Left ventricle myocardium superior (tissue), 1 donor: ENCODE measurements around the gene VAMP3. TPM values are rescaled to one million over a fixed set of nuclear protein-coding genes. Genes with fewer than 3 reads are reported as not detected.
A peak's percentile ranks its signal among the peaks of the same experiment; 100 is the strongest.

Experiments used
- ATAC-seq: fragments of 200-7000 bp; cut with Tn5 transposase; one replicate; pipeline ENCODE4 v1.9.1; 2020; ENCODE audit warnings: mild to moderate bottlenecking, moderate library complexity
- DNase-seq: peaks from one replicate; pipeline ENCODE4 v3.0.0-alpha.2; 2020
- intact Hi-C: fragments of 100-400 bp; cut with micrococcal nuclease; formaldehyde crosslinking; loops from one replicate; pipeline ENCODE4 v1.11.0; 2022
- long read RNA-seq: library from polyadenylated mRNA; unstranded; transcript quantifications from one replicate; pipeline ENCODE4 v2.0.0, GENCODE V29; 2021
- total RNA-seq: library from RNA; stranded (reverse); fragmentation: NEBNext Ultra II Directional; extraction: Animal tissue kit (Norgen Biotek cat#: 25700); gene quantifications from one replicate; pipeline ENCODE4 v1.2.1, GENCODE V29; 2021
- donor health status: DM: no; HTN: yes; CAD: no; lungs with severe emphysema.

Gene VAMP3, protein sequence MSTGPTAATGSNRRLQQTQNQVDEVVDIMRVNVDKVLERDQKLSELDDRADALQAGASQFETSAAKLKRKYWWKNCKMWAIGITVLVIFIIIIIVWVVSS
- 64.7 TPM for total RNA-seq
- long read RNA-seq, transcript VAMP3-202 (5 exons, 954 nt), result minor isoform, 9 of 118 reads
- long read RNA-seq, transcript VAMP3-201 (5 exons, 2,205 nt), result major isoform, 73 of 118 reads
- long read RNA-seq, partial matches to known transcripts, result 7 of 118 reads
- long read RNA-seq, other reads (novel, unspliced or antisense), result 29 of 118 reads

DNA sequence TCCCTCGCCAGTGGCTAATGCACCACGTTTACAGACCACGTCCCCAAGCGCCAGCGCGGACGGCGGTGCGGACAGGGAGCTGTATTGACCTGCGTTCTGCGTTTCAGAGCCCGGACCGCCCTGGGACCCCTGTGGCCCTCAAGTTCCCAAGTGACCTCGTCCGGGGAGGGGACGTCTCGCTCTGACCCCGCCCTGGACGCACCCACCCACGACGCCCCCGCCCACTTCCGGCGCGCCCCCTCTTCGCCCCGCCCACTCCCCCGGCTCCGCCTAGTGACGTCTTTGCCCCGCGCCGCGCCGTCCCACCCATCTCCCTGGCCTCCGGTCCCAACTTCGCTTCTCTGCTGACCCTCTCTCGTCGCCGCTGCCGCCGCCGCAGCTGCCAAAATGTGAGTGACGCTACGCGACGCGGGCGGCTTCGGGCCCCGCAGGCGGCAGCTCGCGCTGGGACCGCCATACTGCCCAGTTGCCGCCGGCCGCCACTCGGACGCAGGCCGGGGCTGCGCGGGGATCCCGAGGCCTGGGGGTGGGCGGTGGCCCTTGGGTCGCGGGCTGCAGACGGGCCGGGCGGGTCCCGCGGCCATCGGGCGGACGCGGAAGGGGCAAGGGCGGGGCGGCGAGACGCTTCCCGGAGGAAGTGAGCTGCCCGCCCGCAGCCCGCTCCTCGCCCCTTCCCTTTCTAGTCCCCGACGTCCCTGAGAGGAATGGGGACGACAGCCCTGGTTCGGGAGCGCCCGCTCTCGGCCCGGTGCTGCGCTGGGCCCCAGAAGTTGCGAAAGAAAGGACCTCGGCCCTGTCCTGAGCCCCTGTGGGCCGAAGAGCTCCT is at the start of gene VAMP3:
VAMP3 (plus strand) TSS at position 300 of the 826 bp plus-strand sequence; CDS start at position 388, 88 bp downstream.
- intact Hi-C loops, result no loop called here

DNA sequence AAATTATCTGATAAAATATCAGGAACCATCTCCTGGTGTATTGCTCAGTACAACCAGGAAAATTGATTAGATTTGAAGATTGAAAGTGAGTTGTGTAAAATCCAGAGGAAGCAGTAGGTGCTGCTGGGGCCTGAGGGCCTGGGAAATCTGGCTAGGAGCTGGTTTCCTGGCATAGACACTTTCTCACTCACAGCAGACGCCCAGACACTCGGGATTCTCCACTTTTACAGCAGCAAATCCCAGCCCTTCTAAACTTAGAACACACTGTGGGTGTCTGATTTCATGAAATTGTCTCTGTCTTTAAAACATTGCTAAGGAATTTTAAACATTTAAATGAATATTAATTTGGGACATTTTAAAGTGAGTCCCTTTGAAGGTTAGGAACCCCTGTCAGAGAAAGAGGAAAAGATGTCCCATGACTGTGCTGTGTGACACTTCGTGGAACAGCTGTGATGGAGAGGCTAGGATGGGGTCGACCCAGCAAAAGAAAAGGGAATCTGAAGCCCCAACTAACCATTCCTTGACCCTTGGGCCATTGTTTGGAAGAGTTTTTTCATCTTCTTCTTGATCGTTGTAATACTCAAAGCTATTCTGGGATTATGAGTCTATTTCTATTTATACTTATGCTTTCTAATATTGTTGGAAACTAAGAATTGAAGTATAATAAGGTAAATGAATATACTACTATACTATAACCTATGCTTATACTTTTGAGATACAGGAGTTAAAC is 49.0 kb upstream of the VAMP3 start:
- ATAC-seq, result peak; percentile 34
- intact Hi-C loops, result no loop called here
- DNase-seq, result no peak

More for the DNA sequence above, at the start of gene VAMP3:
- ATAC-seq (peak; percentile 99), DNase-seq (peak; percentile 93)

DNA sequence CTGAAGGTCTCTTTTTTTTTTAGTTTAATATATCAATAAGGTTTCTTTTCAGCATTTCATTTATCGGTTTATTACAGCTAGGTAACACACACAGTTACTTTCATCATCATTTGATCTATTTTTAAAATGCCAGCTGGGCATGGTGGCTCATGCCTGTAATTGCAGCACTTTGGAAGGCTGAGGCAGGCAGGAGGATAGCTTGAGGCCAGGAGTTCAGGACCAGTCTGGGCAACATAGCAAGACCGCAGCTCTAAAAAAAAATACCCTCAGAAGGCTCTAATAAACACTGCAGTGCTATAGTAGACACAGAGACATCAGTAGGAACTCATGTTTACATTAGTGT is 48.5 kb upstream of the VAMP3 start:
- ATAC-seq (peak; percentile 50), DNase-seq (no peak)
- intact Hi-C loops, result no loop called here

DNA sequence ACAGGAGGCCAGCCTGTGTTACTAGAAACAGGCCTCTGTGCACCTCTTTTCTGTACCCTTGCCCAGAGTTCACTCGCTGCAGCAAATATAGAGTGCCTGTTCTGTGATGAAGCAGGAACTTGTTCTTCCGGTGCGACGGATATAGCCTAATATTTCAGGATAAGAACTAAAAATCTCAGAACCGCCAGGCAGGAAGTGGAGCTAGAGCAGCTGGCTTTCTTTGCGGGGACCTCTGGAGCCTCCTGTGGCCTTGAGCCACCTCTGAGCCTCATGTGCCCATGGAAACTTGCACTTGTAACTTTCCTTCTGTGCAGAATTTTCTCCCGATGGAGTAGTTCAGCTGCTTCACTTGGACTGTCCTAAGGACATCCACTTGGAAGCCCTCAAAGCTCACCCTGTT is 44.5 kb upstream of the VAMP3 start:
- DNase-seq (no peak), ATAC-seq (peak; percentile 51)
- intact Hi-C loops, result no loop called here

DNA sequence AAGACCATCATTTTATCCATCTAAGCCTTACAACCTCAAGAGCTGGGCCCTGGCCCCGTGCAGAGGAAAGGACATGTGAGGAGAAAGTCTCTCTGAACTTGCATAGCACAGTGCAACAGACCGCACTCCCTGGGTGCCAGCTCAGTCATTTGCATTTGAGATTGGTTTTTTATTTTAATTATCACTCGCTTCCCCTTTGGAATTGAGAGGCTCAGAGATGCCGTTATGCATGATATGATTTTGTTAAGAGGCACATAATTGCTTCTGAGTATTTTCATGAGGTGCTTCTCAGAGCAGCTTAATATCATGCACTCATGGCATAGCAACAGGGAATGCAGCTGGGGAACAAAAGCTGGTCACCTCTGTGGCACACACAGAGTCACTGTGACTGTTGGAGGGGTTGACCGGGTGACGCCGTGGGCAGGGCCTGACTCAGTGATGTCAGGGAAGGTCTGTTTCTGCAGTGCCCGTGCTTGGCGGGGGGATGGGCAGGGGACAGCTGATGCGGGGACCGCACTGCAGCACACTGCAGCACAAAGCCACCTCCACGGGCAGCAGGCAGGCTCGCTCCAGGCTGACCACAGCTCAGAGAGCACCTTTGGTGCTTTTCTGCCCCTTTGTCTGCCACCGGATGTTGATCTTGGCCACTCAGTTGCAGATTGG is 43.2 kb upstream of the VAMP3 start:
- DNase-seq (no peak), ATAC-seq (no peak)
- intact Hi-C loops, result no loop called here

DNA sequence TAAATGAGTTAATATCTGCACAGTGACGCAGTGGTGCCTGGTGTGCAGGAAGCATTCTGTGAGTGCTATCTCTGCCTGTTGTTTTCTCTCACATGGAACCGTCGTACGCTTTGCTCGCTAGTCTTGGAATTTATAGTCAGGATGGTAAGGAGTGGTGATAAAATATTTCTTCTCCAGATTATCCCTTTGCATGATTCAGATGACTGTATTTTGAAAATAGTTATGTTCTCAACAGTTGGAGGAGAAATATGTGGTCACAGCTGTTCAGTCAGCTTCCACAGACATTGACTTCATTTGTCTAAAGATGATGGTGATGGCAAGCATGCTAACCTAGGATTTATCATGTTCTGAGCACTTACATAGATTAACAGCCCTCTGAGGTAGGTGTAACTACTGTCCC is 41.3 kb upstream of the VAMP3 start:
- intact Hi-C loops, result no loop called here
- ATAC-seq, result no peak
- DNase-seq, result no peak

DNA sequence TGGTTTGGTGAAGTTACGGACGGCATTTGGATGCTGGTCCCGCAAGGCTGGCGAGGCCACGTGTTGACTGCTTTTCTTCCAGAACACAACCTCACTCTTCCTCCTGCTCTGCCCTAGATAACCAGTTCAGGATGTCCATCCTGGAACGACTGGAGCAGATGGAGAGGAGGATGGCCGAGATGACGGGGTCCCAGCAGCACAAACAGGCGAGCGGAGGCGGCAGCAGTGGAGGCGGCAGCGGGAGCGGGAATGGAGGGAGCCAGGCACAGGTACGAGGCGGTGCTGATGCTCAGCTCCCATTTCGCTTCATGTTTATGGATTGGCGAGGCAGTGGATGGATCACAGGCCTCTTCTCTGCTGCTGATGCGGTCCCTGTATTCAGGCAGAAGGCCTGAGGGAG is 38.8 kb upstream of the VAMP3 start:
- ATAC-seq (no peak), DNase-seq (no peak)
- intact Hi-C loops, result no loop called here

DNA sequence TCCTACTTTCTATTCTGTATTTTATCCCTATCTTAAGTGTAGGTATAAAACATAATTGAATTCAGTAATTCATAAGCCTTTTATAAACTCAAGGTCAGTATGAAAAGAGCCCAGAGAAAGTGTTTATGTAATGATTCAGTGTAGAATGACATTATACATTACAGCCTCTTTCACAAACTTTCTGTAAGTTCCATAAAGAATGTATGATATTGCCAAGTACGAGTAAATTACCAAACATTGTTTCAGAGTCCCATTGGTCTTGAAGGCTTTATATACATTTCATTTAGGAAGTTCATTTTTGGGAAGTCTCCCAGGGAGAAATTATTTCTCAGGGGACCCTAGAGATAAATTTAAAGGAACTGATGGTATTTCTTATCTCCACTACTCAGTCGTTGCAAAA is 37.8 kb upstream of the VAMP3 start:
- intact Hi-C loops, result no loop called here
- DNase-seq (no peak), ATAC-seq (no peak)

DNA sequence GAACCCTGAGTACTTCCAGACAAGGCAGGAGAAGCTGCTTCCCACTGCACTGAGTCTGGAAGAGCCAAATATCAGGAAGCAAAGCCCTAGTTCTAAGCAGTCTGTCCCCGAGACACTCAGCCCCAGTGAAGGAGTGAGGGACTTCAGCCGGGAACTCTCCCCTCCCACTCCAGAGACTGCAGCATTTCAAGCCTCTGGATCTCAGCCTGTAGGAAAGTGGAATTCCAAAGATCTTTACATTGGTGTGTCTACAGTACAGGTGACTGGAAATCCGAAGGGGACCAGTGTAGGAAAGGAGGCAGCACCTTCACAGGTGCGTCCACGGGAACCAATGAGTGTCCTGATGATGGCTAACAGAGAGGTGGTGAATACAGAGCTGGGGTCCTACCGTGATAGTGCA is 33.1 kb upstream of the VAMP3 start:
- intact Hi-C loops, result no loop called here
- ATAC-seq, result no peak
- no peak for DNase-seq

DNA sequence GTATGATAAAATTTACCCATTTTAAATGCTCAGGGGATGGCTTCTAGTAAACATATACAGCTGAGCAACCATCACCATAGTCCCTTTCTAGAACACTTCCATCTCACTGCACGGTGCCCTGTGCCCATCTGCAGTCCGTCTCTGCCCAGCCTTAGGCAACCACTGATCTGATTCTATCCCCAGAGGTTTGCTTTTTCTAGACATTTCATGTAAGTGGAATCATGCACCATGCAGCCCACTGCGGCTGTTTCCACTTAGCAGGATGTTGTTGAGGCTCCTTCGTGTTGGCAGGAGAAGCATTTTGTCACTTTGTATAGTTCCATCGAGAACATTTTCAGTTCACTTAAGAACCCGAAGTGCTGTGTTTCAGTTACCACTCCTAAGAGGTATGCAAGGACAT is 27.8 kb upstream of the VAMP3 start:
- ATAC-seq (no peak), DNase-seq (no peak)
- intact Hi-C loops, result no loop called here

DNA sequence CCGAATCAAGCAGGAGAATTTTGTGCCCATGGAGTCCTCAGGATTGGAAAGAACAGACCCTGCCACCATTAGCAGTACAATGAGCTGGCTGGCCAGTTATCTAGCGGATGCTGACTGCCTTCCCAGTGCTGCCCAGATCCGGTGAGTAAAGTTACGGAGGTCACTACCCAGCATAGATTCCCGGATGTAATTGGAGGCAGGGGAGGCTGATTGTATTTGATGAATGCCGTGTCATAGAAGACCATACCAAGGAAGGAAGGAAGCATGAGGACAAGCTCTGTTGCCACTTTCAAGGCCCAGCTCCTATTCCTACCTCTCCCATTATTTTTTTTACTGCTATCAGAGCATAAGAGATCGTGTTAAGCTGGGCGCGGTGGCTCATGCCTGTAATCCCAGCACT is 26.2 kb upstream of the VAMP3 start:
- intact Hi-C loops, result no loop called here
- ATAC-seq (no peak), DNase-seq (no peak)

DNA sequence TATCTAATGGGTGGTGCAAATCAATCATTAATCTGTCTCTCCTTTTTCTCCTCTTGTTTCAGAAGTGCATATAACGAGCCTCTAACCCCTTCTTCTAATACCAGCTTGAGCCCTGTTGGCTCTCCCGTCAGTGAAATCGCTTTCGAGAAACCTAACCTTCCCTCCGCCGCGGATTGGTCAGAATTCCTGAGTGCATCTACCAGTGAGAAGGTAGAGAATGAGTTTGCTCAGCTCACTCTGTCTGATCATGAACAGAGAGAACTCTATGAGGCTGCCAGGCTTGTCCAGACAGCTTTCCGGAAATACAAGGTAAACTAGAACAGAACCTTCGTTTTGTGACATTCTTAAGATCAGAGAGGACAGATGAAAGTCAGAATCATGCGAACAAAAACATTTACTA is 25.3 kb upstream of the VAMP3 start:
- no peak for DNase-seq

DNA sequence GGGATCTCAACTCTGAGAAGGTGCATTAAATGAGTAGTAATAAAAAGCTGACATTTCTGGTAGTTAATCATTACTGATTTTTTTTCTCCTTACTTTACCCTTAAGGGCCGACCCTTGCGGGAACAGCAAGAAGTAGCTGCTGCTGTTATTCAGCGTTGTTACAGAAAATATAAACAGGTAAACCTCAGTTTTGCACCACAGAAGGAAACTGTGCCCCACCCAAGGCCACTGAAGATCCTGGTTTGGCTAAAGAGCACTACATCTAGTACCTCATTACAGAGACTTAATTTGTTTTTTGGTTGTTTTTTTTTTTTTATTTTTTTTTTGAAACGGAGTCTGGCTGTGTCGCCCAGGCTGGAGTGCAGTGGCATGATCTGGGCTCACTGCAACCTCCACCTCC is 23.5 kb upstream of the VAMP3 start:
- intact Hi-C loops, result no loop called here
- DNase-seq (no peak), ATAC-seq (no peak)

More for the DNA sequence above, 25.3 kb upstream of the VAMP3 start:
- ATAC-seq, result no peak
- intact Hi-C loops, result no loop called here

DNA sequence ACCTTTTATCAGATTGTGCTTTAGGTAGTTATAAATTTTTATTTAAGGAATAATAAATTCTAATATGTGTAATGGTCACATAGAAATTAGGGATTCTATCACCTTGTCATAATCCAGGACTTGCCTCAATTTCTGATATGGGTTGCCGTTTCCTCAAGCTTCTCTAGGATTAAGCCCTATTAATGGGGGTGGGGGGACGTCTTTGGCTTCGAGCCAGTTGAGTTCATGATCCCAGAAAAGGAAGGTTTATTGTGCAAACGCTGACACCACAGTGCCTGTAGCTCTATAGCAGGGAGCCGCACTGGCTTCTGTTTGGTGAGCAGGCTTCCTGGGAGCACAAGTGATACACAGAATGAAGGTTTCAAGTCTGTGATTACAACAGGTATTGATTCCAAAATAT is 22.0 kb upstream of the VAMP3 start:
- no peak for ATAC-seq
- intact Hi-C loops, result no loop called here

DNA sequence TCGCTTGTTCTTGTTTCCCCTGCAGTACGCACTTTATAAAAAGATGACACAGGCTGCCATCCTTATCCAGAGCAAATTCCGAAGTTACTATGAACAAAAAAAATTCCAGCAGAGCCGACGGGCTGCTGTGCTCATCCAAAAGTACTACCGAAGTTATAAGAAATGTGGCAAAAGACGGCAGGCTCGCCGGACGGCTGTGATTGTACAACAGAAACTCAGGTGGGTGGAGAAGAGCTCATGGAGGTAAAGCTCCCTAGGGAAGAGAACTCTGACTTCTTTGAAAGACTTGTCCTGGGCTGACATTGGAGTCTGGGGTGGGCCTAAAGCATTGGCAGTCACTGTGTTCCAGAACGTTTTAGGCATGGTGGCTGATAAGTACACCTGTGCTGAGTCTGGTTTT is 19.9 kb upstream of the VAMP3 start:
- ATAC-seq (no peak), DNase-seq (no peak)
- intact Hi-C loops, result no loop called here

More for the DNA sequence above, 22.0 kb upstream of the VAMP3 start:
- DNase-seq, result no peak

DNA sequence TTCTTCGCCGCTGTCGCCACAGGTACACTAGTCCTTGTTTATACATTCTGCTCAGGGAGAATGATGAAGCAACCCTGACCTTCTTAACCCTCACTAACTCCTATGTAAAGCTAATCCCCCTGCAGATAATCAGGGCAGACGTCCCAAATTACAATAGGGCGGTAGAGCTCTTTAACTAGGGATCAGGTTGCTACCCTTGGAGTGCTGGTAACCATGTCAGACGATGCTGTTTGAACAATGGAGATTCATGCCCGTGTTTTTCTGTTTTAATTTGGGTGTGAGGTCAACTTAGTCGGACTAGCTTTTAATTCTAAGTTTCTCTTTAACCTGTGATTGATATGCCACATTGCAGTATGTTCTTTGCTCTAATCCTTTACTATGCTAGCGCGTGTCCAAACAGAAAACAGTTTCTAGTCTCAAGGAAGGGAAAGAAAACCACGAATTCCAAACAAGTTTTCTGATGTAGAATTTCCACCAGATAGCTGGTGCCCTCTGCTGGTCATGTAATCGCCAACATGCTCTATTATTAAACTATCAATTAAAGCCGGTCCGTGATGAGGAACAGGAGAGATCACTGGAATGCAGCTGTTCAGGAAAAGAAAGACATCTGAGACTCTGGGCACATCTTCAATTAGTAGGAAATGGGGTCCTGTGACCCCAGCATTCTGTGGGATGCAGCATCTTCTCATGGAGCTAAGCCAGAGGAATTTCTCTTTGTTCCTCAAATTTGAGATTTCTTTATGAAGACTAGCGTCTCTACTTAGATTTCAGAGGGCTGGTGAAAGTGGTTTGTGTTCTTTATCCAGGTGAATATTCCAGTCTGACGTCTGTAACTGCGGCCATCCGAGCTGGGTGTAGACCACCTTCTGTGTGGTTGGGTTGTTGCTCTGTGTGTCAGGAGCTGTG is 18.3 kb upstream of the VAMP3 start:
- DNase-seq (peak; percentile 53), ATAC-seq (peak; percentile 68)
- intact Hi-C loops, result loop anchor here (2.0 kb wide), 1 partner anchor 86 kb away; no protein-coding TSS in a partner anchor

DNA sequence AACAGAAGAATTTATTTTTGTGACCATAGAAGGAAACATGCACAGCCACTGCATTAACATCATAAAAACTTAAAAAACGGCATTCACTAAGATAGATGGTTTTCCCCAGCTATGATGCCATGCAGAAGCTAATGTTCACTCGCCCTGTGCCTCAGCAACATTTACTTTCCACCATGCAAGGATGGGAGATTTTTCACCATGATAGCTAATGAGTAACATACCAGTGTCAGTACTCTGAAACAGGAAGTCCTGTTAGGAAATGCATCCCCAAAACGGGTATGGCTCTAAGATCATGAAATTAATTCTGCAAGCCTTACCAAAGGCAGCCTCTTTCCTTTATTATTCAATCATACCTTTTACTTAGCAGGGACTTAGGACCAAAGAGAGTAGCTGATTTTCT is 17.5 kb upstream of the VAMP3 start:
- DNase-seq, result no peak
- intact Hi-C loops, result loop anchor here (2.0 kb wide), 1 partner anchor 87 kb away; no protein-coding TSS in a partner anchor
- no peak for ATAC-seq

DNA sequence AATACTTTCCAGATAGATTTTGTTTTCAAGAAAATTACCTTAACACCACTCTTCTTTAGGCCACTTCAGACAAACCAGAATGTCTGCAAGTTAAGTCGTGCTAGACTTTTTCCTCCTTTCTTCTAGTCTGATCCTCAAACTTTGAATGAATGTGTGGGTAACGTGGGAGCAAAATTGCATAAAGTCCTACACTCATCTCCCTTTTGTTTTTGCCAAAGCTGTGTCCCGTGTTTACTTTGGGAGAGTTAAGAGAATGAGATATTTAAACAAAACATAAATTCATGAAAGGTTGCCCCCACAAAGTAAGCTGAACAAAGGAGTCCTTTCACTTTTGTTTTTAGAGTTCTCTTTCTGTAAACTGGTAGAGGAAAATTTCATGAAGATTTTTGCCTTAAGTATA is 16.9 kb upstream of the VAMP3 start:
- ATAC-seq, result no peak
- DNase-seq, result no peak
- intact Hi-C loops, result no loop called here

DNA sequence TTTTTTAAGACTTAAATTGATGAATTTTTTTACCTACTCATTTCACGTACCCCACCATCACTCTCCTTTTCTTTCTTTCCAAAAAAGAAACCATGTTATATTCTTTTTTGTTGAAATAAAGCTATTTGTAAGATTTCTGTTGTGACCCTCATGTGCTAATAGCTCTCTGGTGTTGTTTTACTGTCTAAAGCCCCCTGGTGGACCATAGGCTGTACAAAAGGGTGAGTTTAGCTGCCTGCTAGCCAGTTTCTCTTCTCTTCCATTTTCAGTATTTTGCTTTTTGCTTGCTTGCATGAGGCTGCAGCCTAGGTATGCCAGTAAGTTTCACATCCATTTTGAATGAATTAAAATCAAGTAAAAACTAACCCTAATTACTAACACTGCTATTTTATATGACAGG is 15.6 kb upstream of the VAMP3 start:
- DNase-seq (no peak), ATAC-seq (no peak)
- intact Hi-C loops, result no loop called here
